KOPT-K1 (cell line): ENCODE results near the gene CAMK4.

Experiments
- H3K27ac ChIP-seq: fragments of 200-600 bp; sonication (generic); 2 replicates; pipeline ENCODE4 v1.5.1; 2016; ENCODE audit warnings: antibody characterized with exemption, mild to moderate bottlenecking, low read depth, low read length; ENCODE audit not compliant: poor library complexity, severe bottlenecking
- H3K36me3 ChIP-seq: fragments of 200-600 bp; sonication (generic); 2 replicates; pipeline ENCODE4 v1.5.1; 2017; ENCODE audit warnings: antibody characterized with exemption, mild to moderate bottlenecking, low read length, moderate library complexity; ENCODE audit not compliant: insufficient read depth
- H3K9me3 ChIP-seq: fragments of 200-600 bp; sonication (generic); 2 replicates; pipeline ENCODE4 v1.5.1; 2017; ENCODE audit warnings: antibody characterized with exemption, low read length, mild to moderate bottlenecking; ENCODE audit not compliant: insufficient read depth, poor library complexity, severe bottlenecking

Gene CAMK4

DNA sequence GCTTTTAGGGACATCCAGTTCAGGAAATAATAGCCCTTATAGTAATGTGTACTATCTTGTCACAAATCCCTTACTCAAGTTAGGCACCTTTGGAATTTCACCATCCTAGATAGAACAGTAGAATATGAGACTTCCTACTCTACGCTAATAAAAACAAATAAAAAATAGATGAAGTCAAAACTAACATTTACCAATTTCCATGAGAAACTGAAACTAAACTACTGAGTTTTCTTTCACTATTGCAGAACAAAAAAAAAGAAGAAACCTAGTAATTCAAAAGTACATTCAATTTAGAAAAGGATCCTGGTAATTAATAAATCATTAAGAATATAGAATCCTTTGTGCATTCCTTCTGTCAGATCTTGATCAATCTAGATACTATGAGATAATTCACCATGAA lies 274.2 kb downstream of the CAMK4 start:
- Histone ChIP-seq H3K9me3 (no peaks in the 10 kb centered on the region), H3K36me3 (peaks cover 97% of the 10 kb centered on the region), H3K27ac (no peak overlapping the region)

DNA sequence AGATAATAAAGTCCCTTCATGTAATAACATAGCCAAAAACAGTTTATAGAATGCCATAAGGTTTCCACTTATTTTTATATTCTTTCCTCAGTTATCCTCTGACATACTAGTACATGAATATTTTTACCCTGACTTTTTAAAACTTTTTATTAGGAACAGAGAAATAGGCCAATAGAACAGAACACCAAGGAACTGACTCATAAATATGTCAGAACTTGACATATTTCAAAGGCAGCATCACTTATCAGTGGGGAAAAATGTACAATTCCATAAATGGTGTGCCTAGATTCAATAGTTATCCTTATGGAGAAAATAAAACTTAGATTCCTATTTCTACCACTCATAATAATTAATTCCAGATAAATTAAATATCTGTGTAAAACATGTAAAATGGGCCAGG lies 278.8 kb downstream of the CAMK4 start:
- H3K27ac ChIP-seq, result no peak overlapping the region
- H3K36me3 ChIP-seq, result peaks cover 89% of the 10 kb centered on the region
- no peaks in the 10 kb centered on the region for H3K9me3 ChIP-seq

DNA sequence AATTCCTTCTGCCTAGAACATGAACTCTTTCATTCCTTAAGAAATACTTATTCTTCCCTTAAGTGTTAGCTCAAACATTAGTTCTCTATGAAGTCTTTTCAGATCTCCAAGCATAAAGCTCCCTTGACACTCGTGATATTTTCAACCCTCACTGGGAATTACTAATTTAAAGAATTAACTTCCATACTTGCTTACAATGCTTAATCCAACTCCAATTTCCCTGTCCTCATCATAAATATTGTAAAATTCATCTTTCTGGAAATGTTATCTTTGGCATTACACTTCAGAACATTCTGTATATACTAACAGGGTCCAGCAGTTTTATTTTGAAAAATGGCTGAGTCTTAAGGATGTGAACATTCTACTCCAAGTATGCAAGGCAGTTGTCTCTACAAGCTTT lies 280.9 kb downstream of the CAMK4 start:
- Histone ChIP-seq H3K36me3 (peaks cover 73% of the 10 kb centered on the region), H3K27ac (no peak overlapping the region), H3K9me3 (no peaks in the 10 kb centered on the region)

DNA sequence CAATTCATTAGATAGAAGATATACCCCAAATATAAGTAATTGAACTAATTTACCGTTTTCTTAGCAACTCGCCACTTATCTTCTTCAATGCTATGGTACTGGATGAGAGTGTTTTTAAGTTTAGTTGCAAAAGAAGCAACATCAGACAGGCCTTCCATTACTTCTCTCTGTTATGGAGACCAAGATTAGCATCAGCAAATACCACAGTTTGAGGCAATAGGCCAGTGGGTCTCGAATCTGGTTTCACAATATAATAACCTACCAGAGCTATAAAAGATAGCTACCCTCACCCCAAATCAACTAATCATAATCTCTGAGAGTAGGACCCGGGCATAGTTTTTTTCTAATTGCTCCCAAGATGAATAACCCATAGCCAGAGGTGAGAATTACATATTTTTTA lies 283.1 kb downstream of the CAMK4 start:
- peaks cover 52% of the 10 kb centered on the region for H3K36me3 ChIP-seq
- H3K27ac ChIP-seq, result no peak overlapping the region
- H3K9me3 ChIP-seq, result no peaks in the 10 kb centered on the region

DNA sequence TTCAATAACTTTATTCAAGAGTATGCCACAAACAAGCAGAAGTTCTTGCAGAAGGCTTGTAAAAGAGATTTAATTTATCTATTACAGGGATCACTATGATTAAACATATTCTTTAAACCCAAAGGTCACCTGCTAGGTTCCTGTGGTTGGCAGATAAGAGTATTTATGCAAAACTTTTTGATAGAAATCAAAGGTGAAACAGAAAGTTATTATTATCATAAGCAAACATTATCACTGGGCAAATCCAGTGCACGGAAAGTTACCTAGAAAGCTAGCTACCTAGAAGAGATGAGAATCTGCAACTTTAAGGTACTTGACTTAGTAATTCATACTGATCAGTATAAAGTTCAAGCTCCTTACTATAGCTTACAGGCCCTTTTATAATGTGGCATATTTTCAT lies 284.9 kb downstream of the CAMK4 start:
- H3K27ac ChIP-seq, result no peak overlapping the region
- peaks cover 34% of the 10 kb centered on the region for H3K36me3 ChIP-seq
- H3K9me3 ChIP-seq, result no peaks in the 10 kb centered on the region

DNA sequence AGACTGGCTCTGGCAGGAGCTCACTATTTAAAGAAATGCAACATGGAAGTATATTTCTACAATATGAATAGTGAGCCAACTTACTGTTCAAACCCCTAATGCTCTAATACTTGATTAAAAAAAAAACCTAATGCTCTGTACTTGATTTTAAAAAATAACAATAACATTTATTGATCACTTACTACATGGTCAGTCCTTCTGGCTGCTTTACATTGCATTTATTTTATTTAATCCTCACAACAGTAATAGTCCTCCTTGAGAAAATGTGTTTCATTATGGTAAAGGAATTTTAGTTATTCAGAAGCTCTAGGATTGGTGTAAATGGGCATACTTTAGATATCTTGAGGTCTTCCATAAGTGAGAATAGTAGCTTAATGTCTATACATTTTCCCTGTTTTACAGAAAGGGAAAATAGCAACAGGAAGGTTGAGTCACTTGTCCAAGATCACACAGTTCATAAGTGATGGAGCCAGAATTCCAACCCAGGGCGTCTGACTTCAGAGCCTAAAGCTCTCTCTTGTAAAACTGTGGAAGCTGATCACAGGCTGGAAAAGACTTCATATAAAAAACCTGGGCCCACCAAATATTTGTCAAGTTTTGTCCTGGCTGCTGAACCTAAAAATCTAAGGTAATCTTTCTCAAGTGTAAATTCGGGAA lies 287.1 kb downstream of the CAMK4 start:
- H3K9me3 ChIP-seq, result no peaks in the 10 kb centered on the region
- H3K36me3 ChIP-seq, result peaks cover 13% of the 10 kb centered on the region; the same call in 1 of the 2 replicates
- peak overlapping the region; percentile 98 for H3K27ac ChIP-seq

DNA sequence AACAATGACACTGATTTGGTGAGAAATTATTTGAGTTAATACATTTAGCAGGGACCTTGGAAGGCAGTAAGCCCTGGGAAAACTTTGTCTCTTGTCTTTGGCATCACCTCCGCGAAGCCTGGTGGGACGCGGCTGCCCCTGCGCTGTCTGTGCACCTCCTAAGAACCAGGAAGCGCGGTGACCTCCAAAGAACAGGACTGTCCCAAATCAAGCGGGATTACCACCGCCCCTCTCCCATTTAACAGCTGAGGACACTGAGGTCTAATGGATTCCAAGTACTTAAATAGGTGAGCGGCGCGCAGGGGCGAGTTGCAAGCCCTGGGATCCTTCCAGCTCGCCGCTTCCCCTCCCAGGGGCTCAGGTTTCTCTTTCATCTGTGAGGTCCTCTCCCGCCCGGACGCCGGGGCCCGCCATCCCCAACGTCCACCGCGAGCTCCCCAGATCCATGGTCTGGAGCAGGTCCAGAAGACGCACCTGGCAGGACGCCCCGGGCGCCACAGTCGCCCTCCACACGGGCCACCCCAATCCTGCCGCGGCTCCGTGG lies 287.7 kb downstream of the CAMK4 start:
- no peaks in the 10 kb centered on the region for H3K9me3 ChIP-seq
- peaks cover 7% of the 10 kb centered on the region; the same call in 1 of the 2 replicates for H3K36me3 ChIP-seq
- H3K27ac ChIP-seq, result peak overlapping the region; percentile 98

DNA sequence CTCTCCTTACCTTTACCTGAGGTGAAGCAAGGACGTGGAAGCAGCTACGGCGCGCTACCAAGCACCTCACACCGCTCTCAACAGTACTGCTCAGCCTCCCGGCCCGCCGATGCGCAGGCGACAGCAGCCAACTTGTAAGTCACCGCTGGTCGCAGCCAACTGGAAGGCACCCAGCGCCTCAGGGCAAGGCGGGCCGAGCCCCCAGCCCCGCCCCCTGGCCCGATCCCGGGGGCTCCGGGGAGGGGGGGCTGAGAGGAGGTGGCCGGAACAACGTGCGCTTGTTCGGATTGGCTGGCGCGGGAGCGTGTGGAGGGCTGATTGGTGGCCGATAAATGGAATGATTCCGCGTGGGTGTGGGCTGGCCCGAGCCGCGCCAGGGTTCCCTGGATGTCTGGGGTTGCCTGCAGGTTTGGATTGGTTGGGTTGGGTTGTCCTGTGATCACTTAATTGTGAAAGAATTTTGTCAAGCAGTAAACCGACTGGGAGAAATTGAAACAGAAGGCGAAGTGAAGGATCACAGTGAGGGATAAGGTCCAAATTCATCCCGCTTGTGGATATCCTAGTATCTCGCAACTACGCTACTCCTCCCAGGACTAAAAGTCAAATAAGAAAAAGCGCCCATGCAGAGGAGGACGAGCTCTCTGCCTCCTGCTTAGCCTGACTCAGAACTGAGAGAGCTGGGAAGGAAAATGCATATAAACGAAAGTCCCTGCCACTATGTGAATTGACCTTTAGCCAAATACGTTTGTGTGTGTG lies 288.4 kb downstream of the CAMK4 start, which contains the start of gene STARD4:
STARD4 (minus strand) TSS at position 161 of the 756 bp plus-strand sequence. CDS start 5,102 bp downstream, outside the sequence.
- Histone ChIP-seq H3K36me3 (0 out of 2 replicates have a peak, but pooled peaks cover 7% of the 10 kb centered on the region), H3K9me3 (no peaks in the 10 kb centered on the region), H3K27ac (peak within 1 kb of the TSS; percentile 98)

DNA sequence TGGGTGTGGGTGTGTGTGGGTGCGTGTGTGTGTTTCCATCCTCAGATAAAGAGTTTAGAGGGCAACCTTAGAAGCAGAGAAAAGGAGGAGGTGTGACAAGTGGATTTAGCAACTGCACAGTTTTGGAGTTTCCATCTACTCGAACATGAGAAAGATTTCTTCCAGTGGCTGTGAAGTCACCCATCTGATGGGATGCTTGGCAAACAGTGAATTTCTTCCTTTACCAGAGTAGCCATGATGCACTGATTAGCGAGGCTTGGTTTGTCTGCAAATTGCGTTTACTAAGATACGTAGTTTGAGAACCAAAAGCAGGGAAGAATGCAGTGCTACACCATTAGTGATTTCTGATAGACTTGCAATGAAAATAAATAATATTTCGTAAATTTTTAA lies 288.9 kb downstream of the CAMK4 start:
- Histone ChIP-seq H3K27ac (peak overlapping the region; percentile 98), H3K36me3 (0 out of 2 replicates have a peak, but pooled peaks cover 4% of the 10 kb centered on the region), H3K9me3 (no peaks in the 10 kb centered on the region)

DNA sequence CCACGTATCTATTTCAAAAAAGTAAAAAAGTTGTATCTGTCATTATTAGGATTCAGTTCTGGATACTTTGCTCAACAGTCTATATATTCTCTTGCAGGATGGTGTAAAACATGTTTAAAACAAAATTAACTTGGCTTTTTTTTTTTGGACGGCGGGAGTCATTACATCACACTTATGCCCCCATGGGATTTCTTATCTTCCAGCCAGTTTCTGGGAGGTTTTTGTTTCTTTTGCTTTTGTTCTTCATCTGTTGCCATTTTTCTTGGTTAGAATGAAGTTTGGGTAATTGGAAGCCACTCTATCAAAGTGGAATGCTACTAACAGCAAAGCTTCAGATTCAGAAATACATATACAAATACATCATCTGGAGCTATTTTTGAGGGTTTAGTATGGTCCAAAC lies 289.9 kb downstream of the CAMK4 start:
- Histone ChIP-seq H3K27ac (peak overlapping the region; percentile 98), H3K36me3 (no peaks in the 10 kb centered on the region), H3K9me3 (no peaks in the 10 kb centered on the region)

DNA sequence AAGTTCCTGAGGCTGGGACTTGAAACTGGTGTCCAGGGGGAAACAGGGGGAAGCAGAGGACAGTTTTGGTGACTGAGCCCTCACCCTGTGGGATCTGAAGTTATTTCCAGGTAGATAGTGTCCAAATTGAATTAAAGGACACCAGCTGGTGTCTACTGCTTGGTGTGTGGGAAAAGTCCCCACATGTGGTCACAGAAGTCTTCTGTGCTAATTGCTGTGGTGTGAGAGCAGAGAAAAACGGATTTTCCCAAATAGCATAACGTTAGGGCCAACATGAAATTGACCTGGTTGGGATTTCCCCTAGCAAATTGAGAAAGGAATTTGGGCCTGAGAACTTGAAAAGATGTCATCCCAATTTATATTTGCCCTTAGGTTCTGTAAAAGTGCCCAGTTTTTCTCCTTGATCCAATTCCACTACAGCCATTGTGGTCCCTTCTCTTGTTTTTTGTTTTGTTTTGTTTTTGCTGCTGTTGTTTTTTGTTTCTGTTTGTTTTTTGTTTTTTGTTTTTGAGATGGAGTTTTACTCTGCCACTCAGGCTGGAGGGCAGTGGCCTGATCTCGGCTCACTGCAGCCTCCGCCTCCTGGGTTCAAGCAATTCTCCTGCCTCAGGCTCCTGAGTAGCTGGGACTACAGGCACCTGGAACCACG lies 293.8 kb downstream of the CAMK4 start:
- H3K27ac ChIP-seq, result no peak overlapping the region

DNA sequence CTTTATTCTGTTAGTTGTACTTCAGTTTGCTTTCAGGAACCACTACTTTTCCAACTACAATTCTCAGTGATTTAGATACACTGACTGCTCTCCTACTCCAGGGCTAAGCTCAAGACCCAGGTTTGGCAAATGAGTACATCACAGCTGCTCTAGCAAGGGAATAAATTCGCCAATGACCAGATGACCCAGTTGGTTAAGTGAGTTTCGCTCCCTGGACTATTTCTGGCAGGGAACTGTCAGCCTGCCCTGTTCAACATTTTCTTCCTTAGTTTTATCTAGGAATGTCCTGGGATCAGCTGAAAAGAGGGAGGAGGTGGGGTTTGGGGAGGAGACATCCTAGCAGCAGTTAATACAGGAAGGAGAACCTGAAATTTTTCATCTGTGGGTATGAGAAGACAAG lies 294.6 kb downstream of the CAMK4 start:
- Histone ChIP-seq H3K27ac (no peak overlapping the region), H3K36me3 (no peaks in the 10 kb centered on the region), H3K9me3 (no peaks in the 10 kb centered on the region)

More for the DNA sequence above, 293.8 kb downstream of the CAMK4 start:
- no peaks in the 10 kb centered on the region for H3K36me3 ChIP-seq
- H3K9me3 ChIP-seq, result no peaks in the 10 kb centered on the region

DNA sequence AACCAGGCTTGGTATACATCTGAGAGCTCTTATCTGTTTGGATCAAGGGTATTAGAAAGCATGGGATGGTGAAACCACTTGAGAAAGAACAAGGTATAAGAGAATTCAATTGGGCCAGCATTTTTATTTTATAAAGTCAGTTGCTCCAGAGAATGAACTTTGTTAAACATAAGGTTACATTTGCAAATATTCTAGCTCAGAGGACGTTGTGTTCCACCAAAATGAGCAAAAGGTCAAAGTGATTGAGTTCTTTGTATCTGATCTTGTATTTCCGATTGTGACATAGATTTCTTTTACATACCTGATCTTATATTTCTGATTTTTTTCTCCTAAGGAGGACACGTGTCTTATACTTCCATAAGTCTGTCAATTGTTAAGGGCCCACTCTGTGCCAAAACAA lies 296.7 kb downstream of the CAMK4 start:
- no peaks in the 10 kb centered on the region for H3K36me3 ChIP-seq
- H3K27ac ChIP-seq, result no peak overlapping the region
- H3K9me3 ChIP-seq, result no peaks in the 10 kb centered on the region

DNA sequence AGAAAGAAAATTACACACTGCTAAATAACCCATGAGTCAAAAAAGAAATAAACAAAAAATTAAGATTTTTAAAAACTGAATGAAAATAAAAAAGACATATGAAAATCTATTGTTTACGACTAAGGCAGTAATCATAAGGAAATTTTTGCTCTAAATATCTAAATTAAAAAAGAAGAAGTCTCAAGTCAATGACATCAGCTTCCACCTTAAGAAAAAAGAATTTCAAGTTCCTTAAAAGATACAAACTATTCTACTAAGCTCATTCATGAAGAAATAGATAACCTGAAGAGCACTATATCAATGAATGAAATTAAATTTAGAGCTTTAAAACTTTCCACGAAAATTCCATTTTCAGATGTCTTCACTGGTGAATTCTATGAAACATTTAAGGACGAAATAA lies 303.9 kb downstream of the CAMK4 start:
- H3K36me3 ChIP-seq, result no peaks in the 10 kb centered on the region
- no peaks in the 10 kb centered on the region for H3K9me3 ChIP-seq
- no peak overlapping the region for H3K27ac ChIP-seq

DNA sequence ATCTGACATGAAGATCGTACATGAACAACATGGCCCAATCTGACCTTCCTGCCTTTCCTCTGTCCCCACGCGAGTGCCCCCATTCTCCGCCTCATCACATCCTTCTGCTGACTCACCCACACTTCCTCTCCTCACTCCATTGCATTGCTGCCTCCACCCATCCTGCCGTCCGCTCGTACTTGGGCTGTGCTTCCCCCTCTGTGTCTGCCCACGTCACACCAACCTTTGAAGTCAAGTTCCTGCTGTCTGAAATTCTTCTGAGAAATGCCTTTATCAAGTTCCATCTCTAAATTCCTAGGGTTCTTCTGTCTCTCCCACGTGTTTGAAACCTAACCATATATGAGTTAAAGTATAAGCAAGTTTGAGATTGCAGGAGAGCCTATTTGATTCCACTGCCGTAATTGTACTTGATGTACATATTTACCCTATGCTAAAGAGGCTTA lies 306.1 kb downstream of the CAMK4 start:
- Histone ChIP-seq H3K9me3 (no peaks in the 10 kb centered on the region), H3K27ac (peak overlapping the region; percentile 56), H3K36me3 (no peaks in the 10 kb centered on the region)
